ENCODE results near the gene KRTCAP2. TPM values are rescaled to one million over a fixed set of nuclear protein-coding genes. Genes with fewer than 3 reads are reported as not detected.
A peak's percentile ranks its signal among the peaks of the same experiment; 100 is the strongest.

KRTCAP2 gene
- total RNA-seq, 2 experiments from 2014 or later = 183 to 308 TPM

GRCh38 chr1:155177192-155177917 lies 4.3 kb upstream of the KRTCAP2 start:
- Mint-ChIP-seq H3K27ac (peak overlapping the region; percentile 16), H3K4me1 (peaks cover 40% of the 10 kb centered on the region), H3K9me3 (no peaks in the 10 kb centered on the region), H3K4me3 (no peak overlapping the region), H3K27me3 (no peaks in the 10 kb centered on the region), H3K36me3 (ENCODE audit: low read depth) (peaks cover 27% of the 10 kb centered on the region)
- DNase-seq = no peak
- ChIA-PET POLR2A (no interaction called here), CTCF (interaction anchor here (0.6 to 1.9 kb wide), 10 partner anchors 9 to 146 kb away, joined by 3 to 16 read pairs (median 4); no protein-coding TSS in a partner anchor)

GRCh38 chr1:155176544-155177071 lies 3.5 kb upstream of the KRTCAP2 start:
- Mint-ChIP-seq H3K4me3 (peak overlapping the region; percentile 11), H3K27ac (peak overlapping the region; percentile 10), H3K36me3 (ENCODE audit: low read depth) (peaks cover 26% of the 10 kb centered on the region), H3K9me3 (no peaks in the 10 kb centered on the region), H3K27me3 (no peaks in the 10 kb centered on the region), H3K4me1 (peaks cover 47% of the 10 kb centered on the region)
- peak; percentile 90 for DNase-seq
- ChIA-PET CTCF (interaction anchor here (0.9 to 4.6 kb wide), 10 partner anchors 10 to 147 kb away, joined by 3 to 52 read pairs (median 4); no protein-coding TSS in a partner anchor), POLR2A (no interaction called here)

GRCh38 chr1:155175927-155176371 lies 2.8 kb upstream of the KRTCAP2 start:
- peaks cover 52% of the 10 kb centered on the region for H3K4me1 Mint-ChIP-seq
- no peaks in the 10 kb centered on the region for H3K27me3 Mint-ChIP-seq
- POLR2A ChIA-PET = no interaction called here
- no peak overlapping the region for H3K4me3 Mint-ChIP-seq
- no peaks in the 10 kb centered on the region for H3K9me3 Mint-ChIP-seq
- CTCF ChIA-PET = interaction anchor here (0.6 to 4.6 kb wide), 7 partner anchors 9 to 91 kb away, joined by 3 to 52 read pairs (median 3); no protein-coding TSS in a partner anchor
- H3K27ac Mint-ChIP-seq = peak overlapping the region; percentile 37
- H3K36me3 Mint-ChIP-seq (ENCODE audit: low read depth) = peaks cover 26% of the 10 kb centered on the region
- peak; percentile 27 for DNase-seq

- peak overlapping the region; percentile 41 for H3K27ac Mint-ChIP-seq
- no peaks in the 10 kb centered on the region for H3K9me3 Mint-ChIP-seq
- H3K27me3 Mint-ChIP-seq = no peaks in the 10 kb centered on the region
- peaks cover 53% of the 10 kb centered on the region for H3K4me1 Mint-ChIP-seq
- CTCF ChIA-PET = interaction anchor here (0.6 to 4.6 kb wide), 8 partner anchors 8 to 90 kb away, joined by 3 to 52 read pairs (median 4); no protein-coding TSS in a partner anchor
- DNase-seq = no peak
- H3K4me3 Mint-ChIP-seq = peak overlapping the region; percentile 96
- POLR2A ChIA-PET = no interaction called here
- peaks cover 27% of the 10 kb centered on the region for H3K36me3 Mint-ChIP-seq (ENCODE audit: low read depth)
Observed at GRCh38 chr1:155175281-155175926, 2.3 kb upstream of the KRTCAP2 start.

GRCh38 chr1:155174324-155175280 lies 1.5 kb upstream of the KRTCAP2 start:
- Mint-ChIP-seq H3K9me3 (no peaks in the 10 kb centered on the region), H3K27me3 (no peaks in the 10 kb centered on the region), H3K4me3 (peak overlapping the region; percentile 96), H3K27ac (peak overlapping the region; percentile 96), H3K36me3 (ENCODE audit: low read depth) (peaks cover 26% of the 10 kb centered on the region), H3K4me1 (peaks cover 55% of the 10 kb centered on the region)
- ChIA-PET POLR2A (no interaction called here), CTCF (interaction anchor here (0.6 to 4.6 kb wide), 10 partner anchors 8 to 1490 kb away, joined by 3 to 52 read pairs (median 4); no protein-coding TSS in a partner anchor)
- DNase-seq = peak; percentile 69

- peak within 1 kb of the TSS; percentile 96 for H3K4me3 Mint-ChIP-seq
- H3K9me3 Mint-ChIP-seq = no peaks in the 10 kb centered on the region
- CTCF ChIA-PET = interaction anchor here (0.7 to 4.6 kb wide), 49 partner anchors 8 to 238 kb away, joined by 3 to 52 read pairs (median 4); partner anchors contain the start of genes CLK2, DCST1, DCST2 and DPM3
- H3K27me3 Mint-ChIP-seq = no peaks in the 10 kb centered on the region
- peaks cover 23% of the 10 kb centered on the region for H3K36me3 Mint-ChIP-seq (ENCODE audit: low read depth)
- peak; percentile 75 for DNase-seq
- H3K27ac Mint-ChIP-seq = peak within 1 kb of the TSS; percentile 96
- peaks cover 55% of the 10 kb centered on the region for H3K4me1 Mint-ChIP-seq
- POLR2A ChIA-PET = interaction anchor here (0.6 kb wide), 1 partner anchor 89 kb away, joined by 3 read pairs; no protein-coding TSS in a partner anchor
Observed at GRCh38 chr1:155173478-155174323, 597 bp upstream of the KRTCAP2 start, which contains the start of gene TRIM46. Gene TRIM46, plus strand, starts transcription at chr1:155173849. Its CDS starts 118 bp downstream, at chr1:155173967.

- POLR2A ChIA-PET = no interaction called here
- Mint-ChIP-seq H3K9me3 (no peaks in the 10 kb centered on the region), H3K4me1 (peaks cover 63% of the 10 kb centered on the region), H3K27ac (peak overlapping the region; percentile 96), H3K27me3 (no peaks in the 10 kb centered on the region), H3K36me3 (ENCODE audit: low read depth) (peaks cover 13% of the 10 kb centered on the region), H3K4me3 (peak overlapping the region; percentile 96)
- CTCF ChIA-PET = interaction anchor here (0.7 to 4.6 kb wide), 41 partner anchors 13 to 894 kb away, joined by 3 to 52 read pairs (median 4); partner anchors contain the start of genes CLK2, DPM3, EFNA1 and EFNA3
- DNase-seq = no peak
Observed at GRCh38 chr1:155171836-155172731, 1.0 kb downstream of the KRTCAP2 start.

- Mint-ChIP-seq H3K4me1 (peaks cover 55% of the 10 kb centered on the region), H3K36me3 (ENCODE audit: low read depth) (peaks cover 11% of the 10 kb centered on the region), H3K27ac (no peak overlapping the region), H3K9me3 (no peaks in the 10 kb centered on the region), H3K4me3 (no peak overlapping the region), H3K27me3 (no peaks in the 10 kb centered on the region)
- ChIA-PET CTCF (interaction anchor here (1.3 to 8.4 kb wide), 3 partner anchors 36 to 86 kb away, joined by 4 to 67 read pairs (median 4); no protein-coding TSS in a partner anchor), POLR2A (interaction anchor here (0.6 kb wide), 1 partner anchor 153 kb away, joined by 4 read pairs; no protein-coding TSS in a partner anchor)
- DNase-seq = no peak
Observed at GRCh38 chr1:155170806-155171205, 2.3 kb downstream of the KRTCAP2 start.

- Mint-ChIP-seq H3K4me1 (peaks cover 49% of the 10 kb centered on the region), H3K4me3 (no peak overlapping the region), H3K27ac (no peak overlapping the region), H3K27me3 (no peaks in the 10 kb centered on the region), H3K9me3 (no peaks in the 10 kb centered on the region), H3K36me3 (ENCODE audit: low read depth) (peaks cover 11% of the 10 kb centered on the region)
- ChIA-PET POLR2A (interaction anchor here (0.6 kb wide), 1 partner anchor 153 kb away, joined by 4 read pairs; no protein-coding TSS in a partner anchor), CTCF (interaction anchor here (1.5 to 8.4 kb wide), 3 partner anchors 80 to 85 kb away, joined by 4 to 67 read pairs (median 15); no protein-coding TSS in a partner anchor)
- DNase-seq = no peak
Observed at GRCh38 chr1:155170101-155170785, 2.9 kb downstream of the KRTCAP2 start.

GRCh38 chr1:155169541-155169940 lies 3.6 kb downstream of the KRTCAP2 start:
- POLR2A ChIA-PET = no interaction called here
- no peak for DNase-seq

More at GRCh38 chr1:155169541-155169940, 3.6 kb downstream of the KRTCAP2 start:
- Mint-ChIP-seq H3K27me3 (no peaks in the 10 kb centered on the region), H3K9me3 (no peaks in the 10 kb centered on the region), H3K4me3 (no peak overlapping the region), H3K36me3 (ENCODE audit: low read depth) (peaks cover 11% of the 10 kb centered on the region), H3K4me1 (peaks cover 43% of the 10 kb centered on the region), H3K27ac (no peak overlapping the region)
- CTCF ChIA-PET = interaction anchor here (0.8 to 8.4 kb wide), 5 partner anchors 19 to 85 kb away, joined by 3 to 67 read pairs (median 3); no protein-coding TSS in a partner anchor

Data from activated CD4-positive, alpha-beta T cell treated with anti-CD3 and anti-CD28 coated beads, Interleukin-2, amount 10 ng/mL, durations not matched to agents 7 days and 5 days (primary cell).